GM10248 (cell line): ENCODE measurements around the gene SLC22A15.

ENCODE experiments used
- CTCF ChIA-PET: fragments of 300-600 bp; sonication (Branson Sonifier 250); formaldehyde crosslinking; extraction: SDS; loops from one replicate; lab custom pipeline; 2021; ENCODE audit warnings: antibody characterized with exemption; lab: Yijun Ruan, JAX
- POLR2A ChIA-PET: fragments of 350-650 bp; sonication (Branson Sonifier 250); formaldehyde crosslinking; extraction: SDS; loops from one replicate; lab custom pipeline; 2020; ENCODE audit warnings: antibody characterized with exemption; lab: Yijun Ruan, JAX
- DNase-seq: peaks from one replicate; pipeline ENCODE4 v3.0.0; 2012; ENCODE audit errors: extremely low spot score
- TF ChIP-seq, protein P1 (sequence below): IDR thresholded peaks from 2 replicates; pipeline ENCODE4 v1.5.1; 2012; ENCODE audit warnings: mild to moderate bottlenecking, low read depth; ENCODE audit errors: extremely low read depth, missing control alignments, control extremely low read depth

Gene SLC22A15

DNA sequence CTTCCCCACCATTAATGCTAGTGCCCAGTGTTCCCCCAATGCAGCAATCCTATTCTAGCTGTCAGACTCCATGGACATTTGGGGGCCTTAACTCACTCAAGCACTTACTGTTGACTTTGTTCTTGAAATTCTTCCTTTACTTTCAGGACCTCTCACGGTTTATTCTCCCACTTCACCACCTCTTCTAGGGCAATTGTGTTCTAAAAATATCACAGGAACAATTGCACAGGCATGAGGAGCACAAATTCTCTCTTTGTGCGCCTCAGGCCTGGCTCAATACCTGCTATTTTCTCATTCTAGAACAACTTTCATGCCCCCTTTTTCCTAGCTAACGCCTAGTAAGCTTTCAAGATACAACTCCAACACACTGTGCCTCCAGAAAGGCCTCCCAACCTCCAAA is 142.2 kb downstream of the SLC22A15 start:
- ChIA-PET POLR2A (no interaction called here), CTCF (interaction anchor here (1.0 kb wide), 1 partner anchor 367 kb away, joined by 3 read pairs; no protein-coding TSS in a partner anchor)
- no peak for DNase-seq
- TF ChIP-seq, protein P1, sequence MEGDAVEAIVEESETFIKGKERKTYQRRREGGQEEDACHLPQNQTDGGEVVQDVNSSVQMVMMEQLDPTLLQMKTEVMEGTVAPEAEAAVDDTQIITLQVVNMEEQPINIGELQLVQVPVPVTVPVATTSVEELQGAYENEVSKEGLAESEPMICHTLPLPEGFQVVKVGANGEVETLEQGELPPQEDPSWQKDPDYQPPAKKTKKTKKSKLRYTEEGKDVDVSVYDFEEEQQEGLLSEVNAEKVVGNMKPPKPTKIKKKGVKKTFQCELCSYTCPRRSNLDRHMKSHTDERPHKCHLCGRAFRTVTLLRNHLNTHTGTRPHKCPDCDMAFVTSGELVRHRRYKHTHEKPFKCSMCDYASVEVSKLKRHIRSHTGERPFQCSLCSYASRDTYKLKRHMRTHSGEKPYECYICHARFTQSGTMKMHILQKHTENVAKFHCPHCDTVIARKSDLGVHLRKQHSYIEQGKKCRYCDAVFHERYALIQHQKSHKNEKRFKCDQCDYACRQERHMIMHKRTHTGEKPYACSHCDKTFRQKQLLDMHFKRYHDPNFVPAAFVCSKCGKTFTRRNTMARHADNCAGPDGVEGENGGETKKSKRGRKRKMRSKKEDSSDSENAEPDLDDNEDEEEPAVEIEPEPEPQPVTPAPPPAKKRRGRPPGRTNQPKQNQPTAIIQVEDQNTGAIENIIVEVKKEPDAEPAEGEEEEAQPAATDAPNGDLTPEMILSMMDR = no peak
